CD4-positive, alpha-beta T cell treated with Interleukin-10 for 1 hour (primary cell): Measurements from ENCODE around the gene TBC1D10A.
"Not testable (repeated sequence)": the region's sequence is repeated elsewhere in the genome, so short reads cannot be mapped to it uniquely, and the experiment has no call there.

Source experiments
- DNase-seq: peaks from one replicate; pipeline ENCODE4 v3.0.0-alpha.2; 2020

The TBC1D10A gene

GRCh38 chr22:30347255-30347892 is 20.6 kb upstream of the TBC1D10A start:
- DNase-seq = no peak

DNA sequence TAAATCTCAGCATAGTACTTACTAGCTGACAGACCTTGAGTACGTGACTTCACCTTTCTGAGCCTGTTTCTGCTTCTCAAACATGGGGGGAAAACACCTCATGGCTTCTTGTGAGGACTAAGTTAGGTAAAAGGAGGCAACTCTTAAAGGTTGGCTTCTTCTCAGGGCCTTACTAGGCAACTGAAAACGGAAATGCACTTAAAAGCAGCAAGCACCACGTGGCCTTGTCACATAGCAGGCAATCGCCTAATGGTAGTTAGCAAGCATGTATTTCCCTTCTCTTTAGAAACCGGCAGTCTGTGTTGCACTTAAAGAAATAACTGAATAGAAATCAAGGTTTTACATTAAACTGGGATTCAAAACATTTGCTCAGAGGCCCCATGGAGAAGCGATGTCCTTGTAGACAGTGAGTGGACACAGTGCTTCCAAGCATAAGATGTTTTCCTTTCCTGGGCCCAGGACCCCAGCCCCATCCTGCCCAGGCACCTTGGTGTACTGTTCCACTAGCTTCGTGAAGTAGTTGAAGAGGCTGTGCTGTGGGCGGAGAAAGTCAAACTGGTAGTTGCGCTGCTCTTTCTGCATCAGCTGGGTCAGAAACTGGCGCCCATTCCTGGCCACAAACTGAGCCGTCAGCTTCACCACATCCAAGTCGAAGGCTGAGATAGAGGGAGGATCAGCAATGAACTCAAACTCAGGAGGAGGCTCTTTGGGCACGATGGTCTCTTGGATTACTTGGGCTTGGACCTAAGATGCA is 17.9 kb upstream of the TBC1D10A start:
- DNase-seq = peak; percentile 30

GRCh38 chr22:30340911-30341685 is 14.4 kb upstream of the TBC1D10A start:
- DNase-seq = no peak

DNA sequence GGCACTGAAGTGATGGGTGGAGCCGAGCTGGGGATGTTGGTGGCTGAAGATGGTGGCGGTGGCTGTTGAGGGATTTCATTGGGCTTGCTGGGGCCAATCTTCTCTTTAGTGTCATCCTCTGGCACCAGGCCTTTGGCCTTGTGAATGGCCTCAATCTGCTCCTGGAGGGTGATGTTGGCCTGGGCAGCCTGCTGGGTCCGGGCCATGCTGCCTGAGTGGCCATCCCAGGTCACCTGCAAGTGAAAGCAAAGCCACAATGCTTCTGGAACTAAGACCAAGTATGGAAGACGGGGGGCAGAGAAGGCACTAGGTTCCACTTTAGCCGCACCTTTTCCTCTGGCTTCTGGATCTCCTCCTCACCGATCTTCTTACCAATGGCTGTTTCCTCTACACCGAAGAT is 12.1 kb upstream of the TBC1D10A start:
- no peak for DNase-seq

DNA sequence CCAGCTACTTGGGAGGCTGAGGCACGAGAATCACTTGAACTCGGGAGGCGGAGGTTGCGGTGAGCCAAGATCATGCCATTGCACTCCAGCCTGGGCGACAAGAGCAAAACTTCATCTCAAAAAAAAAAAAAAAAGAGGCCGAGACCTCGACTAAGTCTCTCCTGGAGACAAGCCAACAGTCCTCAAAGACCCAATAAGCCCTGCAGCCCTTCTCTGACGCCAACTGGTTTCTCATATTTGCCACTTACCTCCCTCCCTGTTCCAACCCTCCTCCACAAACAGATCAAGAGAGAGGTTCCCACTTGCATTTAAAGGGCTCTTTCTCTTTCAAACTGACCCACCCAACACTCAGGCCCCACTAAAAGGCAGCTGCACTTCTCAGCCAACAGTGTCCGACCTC is 11.6 kb upstream of the TBC1D10A start:
- DNase-seq = not testable (repeated sequence)

DNA sequence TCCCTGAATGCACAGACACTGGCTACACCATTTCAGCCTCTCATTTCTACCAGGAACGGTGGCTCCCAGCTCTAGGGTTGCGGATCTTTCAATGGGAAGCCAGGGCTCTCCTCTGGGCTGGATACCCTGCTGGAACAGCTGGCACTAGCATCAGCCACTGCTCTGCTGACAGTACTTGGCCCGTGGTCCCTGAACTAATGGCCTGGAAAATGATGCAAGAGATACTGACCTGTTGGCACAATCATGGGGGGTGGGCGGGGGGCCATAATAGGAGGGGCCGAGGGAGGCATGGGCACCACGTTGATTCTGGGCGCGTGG is 10.7 kb upstream of the TBC1D10A start:
- DNase-seq = no peak

- DNase-seq = no peak
These were observed 10.2 kb upstream of the TBC1D10A start for GRCh38 chr22:30336752-30337460.

- DNase-seq = no peak
These were observed 8.5 kb upstream of the TBC1D10A start for GRCh38 chr22:30335236-30335635.

DNA sequence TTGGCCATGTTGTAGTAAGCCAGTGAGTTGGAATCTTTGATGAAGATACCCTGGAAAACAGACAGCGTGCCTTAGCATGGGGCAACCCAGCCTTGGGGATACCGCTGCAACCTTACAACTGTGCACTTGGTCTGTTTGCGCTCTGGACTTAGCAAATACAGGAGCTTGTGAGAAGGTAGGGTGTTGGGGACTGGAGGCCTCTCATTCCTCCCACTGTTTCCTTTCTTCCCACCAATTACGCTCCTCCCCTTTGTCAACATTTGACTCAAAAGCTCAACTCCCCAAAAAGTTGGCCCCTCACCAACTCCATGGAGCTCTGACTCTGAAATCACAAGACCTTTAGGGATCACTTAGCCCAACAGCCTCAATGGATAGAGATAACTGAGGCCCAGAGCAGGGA is 7.9 kb upstream of the TBC1D10A start:
- DNase-seq = no peak

- DNase-seq = no peak
These were observed 7.0 kb upstream of the TBC1D10A start for GRCh38 chr22:30333707-30334087.

- DNase-seq = no peak
These were observed 6.4 kb upstream of the TBC1D10A start for GRCh38 chr22:30332994-30333706.

DNA sequence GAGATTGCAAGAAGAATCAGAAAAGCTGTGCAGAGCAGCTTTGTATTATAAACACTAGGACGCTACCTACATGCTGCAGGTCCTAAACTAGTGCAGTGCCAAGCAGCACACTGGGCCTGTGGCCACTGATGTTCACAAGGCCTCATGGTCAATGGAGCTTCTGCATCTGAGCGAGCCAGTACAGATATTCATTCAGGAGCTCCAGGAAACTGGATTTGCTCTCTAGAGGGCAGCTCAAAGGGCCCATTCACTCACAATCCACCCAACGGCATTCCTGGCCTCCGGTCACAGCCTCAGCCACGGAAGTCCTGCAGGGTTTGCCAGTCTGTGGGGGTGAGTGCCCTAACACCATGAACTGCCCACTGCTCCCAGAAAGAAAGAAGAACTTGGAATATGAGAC is 5.8 kb upstream of the TBC1D10A start:
- no peak for DNase-seq

DNA sequence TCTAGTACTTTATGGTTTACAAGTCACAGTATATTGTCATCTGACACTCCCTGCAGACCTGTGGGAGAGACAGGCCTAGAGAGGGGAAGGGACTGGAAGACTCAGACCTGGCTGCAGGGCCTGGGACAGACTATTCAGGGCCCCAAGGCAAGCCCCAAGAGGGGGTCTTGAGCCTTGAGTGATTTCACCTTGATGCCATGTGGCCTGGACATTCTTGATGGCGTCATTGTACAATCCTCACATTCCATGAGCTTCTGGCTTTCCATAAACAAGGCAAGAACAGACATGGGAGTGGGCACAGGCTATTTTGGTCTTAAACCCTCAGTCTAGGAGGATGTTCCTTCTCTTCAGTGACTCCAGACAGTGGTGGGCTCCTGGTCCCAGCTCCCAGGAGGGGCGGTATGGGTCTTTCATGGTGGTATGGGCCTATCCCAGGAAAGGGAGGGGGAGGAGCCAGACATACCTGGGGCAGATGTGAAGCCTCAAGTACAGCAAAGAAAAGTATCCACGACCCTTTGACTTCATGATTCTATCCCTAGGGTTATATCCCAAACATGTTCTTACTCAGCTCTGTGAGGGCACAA is 1.8 kb upstream of the TBC1D10A start:
- DNase-seq = no peak

DNA sequence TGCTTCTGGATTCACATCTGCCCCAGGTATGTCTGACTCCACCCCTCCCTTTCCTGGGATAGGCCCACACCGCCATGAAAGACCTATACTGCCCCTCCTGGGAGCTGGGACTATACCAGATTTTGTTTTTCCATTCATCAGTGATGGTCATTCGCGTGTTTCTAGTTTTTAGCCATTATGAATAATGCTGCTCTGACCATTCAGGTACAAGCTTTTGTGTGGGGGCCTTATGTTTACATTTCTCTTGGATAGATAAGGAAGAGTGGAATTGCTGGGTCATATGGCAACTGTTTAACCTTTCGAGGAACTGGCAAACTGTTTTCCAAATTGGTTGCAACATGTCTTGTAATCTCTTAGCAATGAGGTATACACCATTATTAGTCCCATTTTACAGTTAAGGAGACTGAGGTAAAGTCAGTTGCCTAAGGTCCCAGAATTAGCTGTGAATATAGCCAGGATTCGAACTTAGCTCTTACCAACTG is 1.2 kb upstream of the TBC1D10A start:
- DNase-seq = no peak

DNA sequence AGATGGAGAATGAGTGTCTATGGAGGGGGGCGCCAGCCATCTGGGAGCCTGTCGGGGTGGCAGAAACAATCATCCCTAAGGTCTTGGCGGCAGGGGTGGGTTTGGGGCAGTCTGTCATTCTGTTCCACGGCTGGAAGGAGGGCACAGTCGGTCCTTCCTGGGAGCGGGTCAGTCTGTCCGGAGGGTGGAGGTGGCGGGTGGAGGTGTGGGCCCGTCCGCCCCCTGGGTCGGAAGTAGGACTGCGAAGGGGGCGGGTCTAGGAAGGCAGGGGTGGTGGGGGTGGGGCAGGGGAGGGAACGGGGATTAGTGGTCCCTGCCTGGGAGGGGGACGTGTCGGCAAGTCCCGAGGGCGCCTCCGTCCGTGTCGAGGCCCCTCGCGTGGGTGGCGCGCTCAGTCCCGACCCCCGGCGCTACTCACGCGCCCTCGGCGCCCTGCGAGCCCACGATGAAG is 461 bp downstream of the TBC1D10A start:
- peak; percentile 31 for DNase-seq

DNA sequence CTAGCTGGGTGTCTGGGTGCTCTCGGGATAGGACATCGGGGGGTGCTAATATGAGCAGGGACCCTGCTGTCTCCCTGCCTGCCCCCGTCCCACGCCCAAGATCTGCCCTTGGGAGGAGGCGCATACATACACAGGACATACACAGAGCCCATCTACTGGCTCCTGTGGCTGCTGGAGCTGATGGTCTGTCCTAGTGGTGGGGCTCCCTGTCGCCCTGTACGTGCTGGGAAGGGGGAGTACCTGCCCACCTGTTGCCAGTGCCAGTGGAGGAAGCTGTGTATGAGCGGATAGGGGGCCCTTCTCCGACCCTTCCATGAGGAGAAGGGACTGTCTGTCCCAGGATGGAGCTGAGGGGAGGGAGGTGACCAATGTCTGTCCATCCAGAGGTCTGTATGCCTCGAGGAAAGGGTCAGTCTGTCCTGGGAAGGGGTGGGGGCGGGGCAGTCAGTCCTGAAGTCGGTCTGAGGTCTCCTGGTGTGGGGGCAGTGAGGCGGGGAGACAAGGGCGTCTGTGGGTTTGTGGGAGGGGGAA is 952 bp downstream of the TBC1D10A start:
- DNase-seq = no peak

DNA sequence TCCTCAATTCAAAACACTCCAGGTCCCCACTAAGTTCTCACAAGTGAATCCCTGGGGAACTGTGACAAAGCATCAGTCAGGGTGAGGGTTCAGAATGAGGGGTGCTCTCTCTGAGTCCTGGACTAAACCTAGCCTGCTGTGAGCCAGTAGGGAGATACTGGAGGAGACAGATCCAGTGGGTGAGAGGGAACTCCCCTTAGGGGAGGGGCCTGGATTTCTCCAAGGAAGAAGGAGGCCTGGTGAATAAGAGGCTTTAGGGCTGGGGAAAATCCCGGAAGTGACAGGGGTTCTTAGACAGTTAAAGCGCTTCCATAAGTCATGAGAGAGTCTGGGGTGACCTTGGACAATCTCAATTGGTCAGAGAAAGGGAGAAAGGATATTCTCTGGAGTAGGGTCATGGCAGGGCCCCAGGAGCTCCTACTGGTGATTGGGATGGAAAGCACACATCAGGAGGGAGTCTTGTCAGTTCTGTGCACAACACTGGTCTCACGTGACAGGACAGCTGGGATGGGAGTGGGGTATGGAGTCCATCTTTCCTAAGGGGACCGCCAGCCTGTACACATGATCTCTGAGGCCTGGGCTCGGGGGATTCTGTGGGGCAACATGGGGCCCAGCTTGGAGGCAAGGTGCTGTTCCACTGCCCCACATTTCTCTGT is 1.5 kb downstream of the TBC1D10A start:
- DNase-seq = no peak

GRCh38 chr22:30324014-30324730 is 2.6 kb downstream of the TBC1D10A start:
- peak; percentile 50 for DNase-seq

- no peak for DNase-seq
These were observed 3.5 kb downstream of the TBC1D10A start for GRCh38 chr22:30323246-30323645.

DNA sequence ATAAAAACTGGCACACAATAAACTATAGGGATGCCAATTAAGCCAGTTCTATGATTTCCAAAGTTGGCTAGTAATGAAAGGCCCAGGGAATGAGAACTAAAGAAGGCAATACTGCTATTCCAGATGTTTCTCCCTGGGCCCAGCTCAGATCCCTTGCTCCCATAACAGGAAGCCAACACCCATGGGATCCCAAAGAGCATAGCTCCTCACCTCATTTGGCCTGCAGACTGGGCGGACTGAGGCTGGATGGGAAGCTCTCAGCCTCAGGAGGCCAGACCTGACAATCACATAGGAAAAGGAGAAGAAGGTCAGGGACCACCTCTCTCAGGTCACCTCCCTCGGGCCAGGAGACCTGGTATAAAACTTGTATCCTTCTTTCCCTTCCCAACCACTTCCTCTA is 5.3 kb downstream of the TBC1D10A start:
- no peak for DNase-seq
